ENCODE measurements around the gene TMCC1.

Gene TMCC1

GRCh38 chr3:129732200-129732876 is 161.2 kb downstream of the TMCC1 start:
- Histone ChIP-seq H3K36me3 (ENCODE audit: control insufficient read depth in 4 of 4, insufficient read depth in 4 of 4, low read length in 3 of 4) (no peaks in the 10 kb centered on the region), H3K4me3 (ENCODE audit: control insufficient read depth in 1 of 7, extremely low read depth in 1 of 7, insufficient read depth in 4 of 7, low read depth in 2 of 7, low read length in 6 of 7) (no peak overlapping the region), H3K4me1 (ENCODE audit: control extremely low read depth in 1 of 4, control insufficient read depth in 4 of 4, insufficient read depth in 4 of 4, low read length in 3 of 4) (no peaks in the 10 kb centered on the region), H3K9me3 (ENCODE audit: control extremely low read depth in 1 of 5, control insufficient read depth in 4 of 5, insufficient read depth in 2 of 5, low read depth in 1 of 5, low read length in 4 of 5) (no peaks in the 10 kb centered on the region), H3K27me3 (replicated peaks in 2 of 5; ENCODE audit: control insufficient read depth in 4 of 5, insufficient read depth in 5 of 5, low read length in 4 of 5) (no peaks in the 10 kb centered on the region), H3K27ac (ENCODE audit: insufficient read depth in 1 of 2, low read depth in 1 of 2, low read length in 2 of 2, poor library complexity in 1 of 2, severe bottlenecking in 2 of 2) (no peak overlapping the region)
- CTCF ChIA-PET = interaction anchor here (1.2 kb wide), 1 partner anchor 83 kb away, joined by 3 read pairs; no protein-coding TSS in a partner anchor
- POLR2A ChIA-PET = no interaction called here
- DNase-seq = no peak
- 100% methylated on average over 1 of the region's 1 CpG for WGBS (ENCODE audit: insufficient coverage)

- no CpG with 5 or more reads among the region's 2 CpGs for WGBS (ENCODE audit: insufficient coverage)
- H3K4me1 ChIP-seq (ENCODE audit: control extremely low read depth in 1 of 4, control insufficient read depth in 4 of 4, insufficient read depth in 4 of 4, low read length in 3 of 4) = no peaks in the 10 kb centered on the region
- CTCF ChIA-PET = interaction anchor here (1.3 kb wide), 1 partner anchor 16 kb away, joined by 3 read pairs; no protein-coding TSS in a partner anchor
- POLR2A ChIA-PET = no interaction called here
- no peaks in the 10 kb centered on the region for H3K27me3 ChIP-seq (replicated peaks in 2 of 5; ENCODE audit: control insufficient read depth in 4 of 5, insufficient read depth in 5 of 5, low read length in 4 of 5)
- H3K27ac ChIP-seq (ENCODE audit: insufficient read depth in 1 of 2, low read depth in 1 of 2, low read length in 2 of 2, poor library complexity in 1 of 2, severe bottlenecking in 2 of 2) = no peak overlapping the region
- no peaks in the 10 kb centered on the region for H3K36me3 ChIP-seq (ENCODE audit: control insufficient read depth in 4 of 4, insufficient read depth in 4 of 4, low read length in 3 of 4)
- H3K9me3 ChIP-seq (ENCODE audit: control extremely low read depth in 1 of 5, control insufficient read depth in 4 of 5, insufficient read depth in 2 of 5, low read depth in 1 of 5, low read length in 4 of 5) = no peaks in the 10 kb centered on the region
- H3K4me3 ChIP-seq (ENCODE audit: control insufficient read depth in 1 of 7, extremely low read depth in 1 of 7, insufficient read depth in 4 of 7, low read depth in 2 of 7, low read length in 6 of 7) = no peak overlapping the region
- no peak for DNase-seq
Measured at GRCh38 chr3:129727707-129728106, 165.8 kb downstream of the TMCC1 start.

- H3K4me3 ChIP-seq (ENCODE audit: control insufficient read depth in 1 of 7, extremely low read depth in 1 of 7, insufficient read depth in 4 of 7, low read depth in 2 of 7, low read length in 6 of 7) = no peak overlapping the region
Measured at GRCh38 chr3:129723558-129724324, 169.8 kb downstream of the TMCC1 start.

GRCh38 chr3:129722527-129722926 is 171.0 kb downstream of the TMCC1 start:
- POLR2A ChIA-PET = no interaction called here

More at GRCh38 chr3:129723558-129724324, 169.8 kb downstream of the TMCC1 start:
- DNase-seq = no peak
- ChIA-PET POLR2A (no interaction called here), CTCF (interaction anchor here (0.8 to 1.1 kb wide), 3 partner anchors 13 to 50 kb away, joined by 3 read pairs; no protein-coding TSS in a partner anchor)
- 100% methylated on average over 2 of the region's 6 CpGs for WGBS (ENCODE audit: insufficient coverage)
- Histone ChIP-seq H3K36me3 (ENCODE audit: control insufficient read depth in 4 of 4, insufficient read depth in 4 of 4, low read length in 3 of 4) (no peaks in the 10 kb centered on the region), H3K27ac (ENCODE audit: insufficient read depth in 1 of 2, low read depth in 1 of 2, low read length in 2 of 2, poor library complexity in 1 of 2, severe bottlenecking in 2 of 2) (no peak overlapping the region), H3K27me3 (replicated peaks in 2 of 5; ENCODE audit: control insufficient read depth in 4 of 5, insufficient read depth in 5 of 5, low read length in 4 of 5) (no peaks in the 10 kb centered on the region), H3K9me3 (ENCODE audit: control extremely low read depth in 1 of 5, control insufficient read depth in 4 of 5, insufficient read depth in 2 of 5, low read depth in 1 of 5, low read length in 4 of 5) (no peaks in the 10 kb centered on the region), H3K4me1 (ENCODE audit: control extremely low read depth in 1 of 4, control insufficient read depth in 4 of 4, insufficient read depth in 4 of 4, low read length in 3 of 4) (no peaks in the 10 kb centered on the region)

GRCh38 chr3:129718201-129718600 is 175.3 kb downstream of the TMCC1 start:
- no peak for DNase-seq
- Histone ChIP-seq H3K9me3 (ENCODE audit: control extremely low read depth in 1 of 5, control insufficient read depth in 4 of 5, insufficient read depth in 2 of 5, low read depth in 1 of 5, low read length in 4 of 5) (no peaks in the 10 kb centered on the region), H3K4me1 (ENCODE audit: control extremely low read depth in 1 of 4, control insufficient read depth in 4 of 4, insufficient read depth in 4 of 4, low read length in 3 of 4) (no peaks in the 10 kb centered on the region), H3K36me3 (ENCODE audit: control insufficient read depth in 4 of 4, insufficient read depth in 4 of 4, low read length in 3 of 4) (no peaks in the 10 kb centered on the region), H3K27ac (ENCODE audit: insufficient read depth in 1 of 2, low read depth in 1 of 2, low read length in 2 of 2, poor library complexity in 1 of 2, severe bottlenecking in 2 of 2) (no peak overlapping the region), H3K4me3 (ENCODE audit: control insufficient read depth in 1 of 7, extremely low read depth in 1 of 7, insufficient read depth in 4 of 7, low read depth in 2 of 7, low read length in 6 of 7) (no peak overlapping the region), H3K27me3 (replicated peaks in 2 of 5; ENCODE audit: control insufficient read depth in 4 of 5, insufficient read depth in 5 of 5, low read length in 4 of 5) (no peaks in the 10 kb centered on the region)
- 100% methylated on average over 3 of the region's 4 CpGs for WGBS (ENCODE audit: insufficient coverage)
- POLR2A ChIA-PET = no interaction called here
- CTCF ChIA-PET = no interaction called here

More at GRCh38 chr3:129722527-129722926, 171.0 kb downstream of the TMCC1 start:
- Histone ChIP-seq H3K9me3 (ENCODE audit: control extremely low read depth in 1 of 5, control insufficient read depth in 4 of 5, insufficient read depth in 2 of 5, low read depth in 1 of 5, low read length in 4 of 5) (no peaks in the 10 kb centered on the region), H3K36me3 (ENCODE audit: control insufficient read depth in 4 of 4, insufficient read depth in 4 of 4, low read length in 3 of 4) (no peaks in the 10 kb centered on the region), H3K27me3 (replicated peaks in 2 of 5; ENCODE audit: control insufficient read depth in 4 of 5, insufficient read depth in 5 of 5, low read length in 4 of 5) (no peaks in the 10 kb centered on the region), H3K4me3 (ENCODE audit: control insufficient read depth in 1 of 7, extremely low read depth in 1 of 7, insufficient read depth in 4 of 7, low read depth in 2 of 7, low read length in 6 of 7) (no peak overlapping the region), H3K4me1 (ENCODE audit: control extremely low read depth in 1 of 4, control insufficient read depth in 4 of 4, insufficient read depth in 4 of 4, low read length in 3 of 4) (no peaks in the 10 kb centered on the region), H3K27ac (ENCODE audit: insufficient read depth in 1 of 2, low read depth in 1 of 2, low read length in 2 of 2, poor library complexity in 1 of 2, severe bottlenecking in 2 of 2) (no peak overlapping the region)
- DNase-seq = no peak
- CTCF ChIA-PET = no interaction called here

GRCh38 chr3:129715854-129716253 is 177.7 kb downstream of the TMCC1 start:
- no peak for DNase-seq
- Histone ChIP-seq H3K9me3 (ENCODE audit: control extremely low read depth in 1 of 5, control insufficient read depth in 4 of 5, insufficient read depth in 2 of 5, low read depth in 1 of 5, low read length in 4 of 5) (no peaks in the 10 kb centered on the region), H3K36me3 (ENCODE audit: control insufficient read depth in 4 of 4, insufficient read depth in 4 of 4, low read length in 3 of 4) (no peaks in the 10 kb centered on the region), H3K27me3 (replicated peaks in 2 of 5; ENCODE audit: control insufficient read depth in 4 of 5, insufficient read depth in 5 of 5, low read length in 4 of 5) (no peaks in the 10 kb centered on the region), H3K4me1 (ENCODE audit: control extremely low read depth in 1 of 4, control insufficient read depth in 4 of 4, insufficient read depth in 4 of 4, low read length in 3 of 4) (no peaks in the 10 kb centered on the region), H3K27ac (ENCODE audit: insufficient read depth in 1 of 2, low read depth in 1 of 2, low read length in 2 of 2, poor library complexity in 1 of 2, severe bottlenecking in 2 of 2) (no peak overlapping the region), H3K4me3 (ENCODE audit: control insufficient read depth in 1 of 7, extremely low read depth in 1 of 7, insufficient read depth in 4 of 7, low read depth in 2 of 7, low read length in 6 of 7) (no peak overlapping the region)
- WGBS (ENCODE audit: insufficient coverage) = 100% methylated on average over 1 of the region's 2 CpGs
- ChIA-PET POLR2A (no interaction called here), CTCF (no interaction called here)

- Histone ChIP-seq H3K4me3 (ENCODE audit: control insufficient read depth in 1 of 7, extremely low read depth in 1 of 7, insufficient read depth in 4 of 7, low read depth in 2 of 7, low read length in 6 of 7) (no peak overlapping the region), H3K36me3 (ENCODE audit: control insufficient read depth in 4 of 4, insufficient read depth in 4 of 4, low read length in 3 of 4) (no peaks in the 10 kb centered on the region), H3K9me3 (ENCODE audit: control extremely low read depth in 1 of 5, control insufficient read depth in 4 of 5, insufficient read depth in 2 of 5, low read depth in 1 of 5, low read length in 4 of 5) (no peaks in the 10 kb centered on the region), H3K4me1 (ENCODE audit: control extremely low read depth in 1 of 4, control insufficient read depth in 4 of 4, insufficient read depth in 4 of 4, low read length in 3 of 4) (no peaks in the 10 kb centered on the region), H3K27me3 (replicated peaks in 2 of 5; ENCODE audit: control insufficient read depth in 4 of 5, insufficient read depth in 5 of 5, low read length in 4 of 5) (no peaks in the 10 kb centered on the region), H3K27ac (ENCODE audit: insufficient read depth in 1 of 2, low read depth in 1 of 2, low read length in 2 of 2, poor library complexity in 1 of 2, severe bottlenecking in 2 of 2) (no peak overlapping the region)
- POLR2A ChIA-PET = interaction anchor here (0.8 kb wide), 1 partner anchor 138 kb away, joined by 4 read pairs; no protein-coding TSS in a partner anchor
- WGBS (ENCODE audit: insufficient coverage) = no CpG with 5 or more reads among the region's 1 CpG
- DNase-seq = no peak
- CTCF ChIA-PET = interaction anchor here (0.8 kb wide), 1 partner anchor 44 kb away, joined by 3 read pairs; no protein-coding TSS in a partner anchor
Measured at GRCh38 chr3:129708328-129708861, 185.1 kb downstream of the TMCC1 start.
